Right lobe of liver (tissue), 4 donors: ENCODE results near the gene TBCEL.

Source experiments
- POLR2A ChIP-seq: fragments of 450-650 bp; IDR thresholded peaks from one replicate; pipeline ENCODE4 v1.6.1; 2017; ENCODE audit warnings: antibody characterized with exemption, mild to moderate bottlenecking
- TF ChIP-seq, protein P1 (sequence below), 4 donors: fragments of 200-600 bp in 3 of 4; fragments of 450-650 bp in 1 of 4; IDR thresholded peaks; one replicate each; pipeline versions ENCODE4 v1.5.1 to v1.8.0; 2016 to 2022; ENCODE audit warnings: antibody characterized with exemption in 4 of 4, mild to moderate bottlenecking in 2 of 4
- donor health status: DM: no; HTN: no; CAD: no.
- donor health status: DM: no; HTN: no; CAD: no.
- donor health status: DM: no; HTN: yes; CAD: no.

DNA sequence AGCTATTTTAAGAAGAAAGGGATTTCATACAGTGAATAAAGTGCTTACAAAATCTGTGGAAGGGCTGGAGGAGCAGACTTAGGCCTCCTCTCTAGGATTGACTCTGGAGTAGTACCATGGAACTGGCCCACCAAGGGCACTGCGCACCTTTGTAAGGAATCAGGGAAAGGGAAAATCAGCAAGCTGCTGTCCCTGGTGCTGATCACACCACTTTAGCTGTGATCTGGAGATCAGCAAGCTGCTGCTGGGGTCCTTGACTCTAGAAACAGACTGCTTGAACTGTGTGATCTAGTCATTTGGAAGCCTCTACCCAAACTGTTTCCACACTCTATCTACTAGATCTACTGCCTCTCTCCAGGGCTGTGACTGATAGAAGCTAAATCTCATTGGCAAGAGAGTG is 58.8 kb downstream of the TBCEL start:
- TF ChIP-seq, protein P1, sequence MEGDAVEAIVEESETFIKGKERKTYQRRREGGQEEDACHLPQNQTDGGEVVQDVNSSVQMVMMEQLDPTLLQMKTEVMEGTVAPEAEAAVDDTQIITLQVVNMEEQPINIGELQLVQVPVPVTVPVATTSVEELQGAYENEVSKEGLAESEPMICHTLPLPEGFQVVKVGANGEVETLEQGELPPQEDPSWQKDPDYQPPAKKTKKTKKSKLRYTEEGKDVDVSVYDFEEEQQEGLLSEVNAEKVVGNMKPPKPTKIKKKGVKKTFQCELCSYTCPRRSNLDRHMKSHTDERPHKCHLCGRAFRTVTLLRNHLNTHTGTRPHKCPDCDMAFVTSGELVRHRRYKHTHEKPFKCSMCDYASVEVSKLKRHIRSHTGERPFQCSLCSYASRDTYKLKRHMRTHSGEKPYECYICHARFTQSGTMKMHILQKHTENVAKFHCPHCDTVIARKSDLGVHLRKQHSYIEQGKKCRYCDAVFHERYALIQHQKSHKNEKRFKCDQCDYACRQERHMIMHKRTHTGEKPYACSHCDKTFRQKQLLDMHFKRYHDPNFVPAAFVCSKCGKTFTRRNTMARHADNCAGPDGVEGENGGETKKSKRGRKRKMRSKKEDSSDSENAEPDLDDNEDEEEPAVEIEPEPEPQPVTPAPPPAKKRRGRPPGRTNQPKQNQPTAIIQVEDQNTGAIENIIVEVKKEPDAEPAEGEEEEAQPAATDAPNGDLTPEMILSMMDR (IDR thresholded peaks at IDR 0.05), result no peak
- no peak for TF ChIP-seq POLR2A
